ENCODE data around the gene ITGB4.

ITGB4 gene

GRCh38 chr17:75783803-75784472 lies 62.7 kb downstream of the ITGB4 start:
- TF ChIP-seq CTCF (IDR thresholded peaks at IDR 0.05; ENCODE audit: poor library complexity, severe bottlenecking): peak; percentile 2
- ATAC-seq (ENCODE audit: low read depth): peak; percentile 0; the same call in 1 of the 3 replicates
- DNase-seq (ENCODE audit: low spot score): peak; percentile 56
- Histone ChIP-seq H3K4me3 (ENCODE audit: severe bottlenecking) (peak overlapping the region; percentile 83), H3K4me1 (ENCODE audit: insufficient read depth, poor library complexity, severe bottlenecking) (peaks cover 38% of the 10 kb centered on the region), H3K27ac (ENCODE audit: poor library complexity, severe bottlenecking) (peak overlapping the region; percentile 97), H3K9me3 (ENCODE audit: severe bottlenecking) (no peaks in the 10 kb centered on the region), H3K36me3 (ENCODE audit: low read depth) (peaks cover 5% of the 10 kb centered on the region), H3K27me3 (ENCODE audit: insufficient read depth, poor library complexity, severe bottlenecking) (no peaks in the 10 kb centered on the region)

GRCh38 chr17:75784473-75785015 lies 63.3 kb downstream of the ITGB4 start, which contains the start of gene UNK:
TSS of gene UNK (plus strand) at chr17:75784806. CDS start at chr17:75784881, 75 bp downstream.
- Histone ChIP-seq H3K4me1 (ENCODE audit: insufficient read depth, poor library complexity, severe bottlenecking) (peaks cover 38% of the 10 kb centered on the region), H3K27ac (ENCODE audit: poor library complexity, severe bottlenecking) (peak within 1 kb of the TSS; percentile 97), H3K4me3 (ENCODE audit: severe bottlenecking) (peak within 1 kb of the TSS; percentile 83), H3K9me3 (ENCODE audit: severe bottlenecking) (no peaks in the 10 kb centered on the region), H3K27me3 (ENCODE audit: insufficient read depth, poor library complexity, severe bottlenecking) (no peaks in the 10 kb centered on the region), H3K36me3 (ENCODE audit: low read depth) (no peaks in the 10 kb centered on the region)
- DNase-seq (ENCODE audit: low spot score) (peak; percentile 99), ATAC-seq (ENCODE audit: low read depth) (peak; percentile 78)
- TF ChIP-seq CTCF (IDR thresholded peaks at IDR 0.05; ENCODE audit: poor library complexity, severe bottlenecking): no peak

- peak; percentile 85 for DNase-seq (ENCODE audit: low spot score)
- no peaks in the 10 kb centered on the region for H3K27me3 ChIP-seq (ENCODE audit: insufficient read depth, poor library complexity, severe bottlenecking)
- no peaks in the 10 kb centered on the region for H3K9me3 ChIP-seq (ENCODE audit: severe bottlenecking)
- H3K27ac ChIP-seq (ENCODE audit: poor library complexity, severe bottlenecking): peak overlapping the region; percentile 97
- peaks cover 35% of the 10 kb centered on the region for H3K4me1 ChIP-seq (ENCODE audit: insufficient read depth, poor library complexity, severe bottlenecking)
- no peaks in the 10 kb centered on the region for H3K36me3 ChIP-seq (ENCODE audit: low read depth)
- ATAC-seq (ENCODE audit: low read depth): peak; percentile 69
- peak overlapping the region; percentile 83 for H3K4me3 ChIP-seq (ENCODE audit: severe bottlenecking)
- no peak for TF ChIP-seq CTCF (IDR thresholded peaks at IDR 0.05; ENCODE audit: poor library complexity, severe bottlenecking)
Observed at GRCh38 chr17:75785016-75785890, 64.0 kb downstream of the ITGB4 start.

- Histone ChIP-seq H3K36me3 (ENCODE audit: low read depth) (peaks cover 27% of the 10 kb centered on the region), H3K27ac (ENCODE audit: poor library complexity, severe bottlenecking) (no peak overlapping the region), H3K4me1 (ENCODE audit: insufficient read depth, poor library complexity, severe bottlenecking) (peaks cover 14% of the 10 kb centered on the region), H3K27me3 (ENCODE audit: insufficient read depth, poor library complexity, severe bottlenecking) (no peaks in the 10 kb centered on the region), H3K9me3 (ENCODE audit: severe bottlenecking) (no peaks in the 10 kb centered on the region), H3K4me3 (ENCODE audit: severe bottlenecking) (no peak overlapping the region)
- ATAC-seq (ENCODE audit: low read depth) (no peak), DNase-seq (ENCODE audit: low spot score) (no peak)
- no peak for TF ChIP-seq CTCF (IDR thresholded peaks at IDR 0.05; ENCODE audit: poor library complexity, severe bottlenecking)
Observed at GRCh38 chr17:75791254-75791653, 70.0 kb downstream of the ITGB4 start.

Measured in RWPE2 (cell line).